ENCODE data around the gene ZFP69.

DNA sequence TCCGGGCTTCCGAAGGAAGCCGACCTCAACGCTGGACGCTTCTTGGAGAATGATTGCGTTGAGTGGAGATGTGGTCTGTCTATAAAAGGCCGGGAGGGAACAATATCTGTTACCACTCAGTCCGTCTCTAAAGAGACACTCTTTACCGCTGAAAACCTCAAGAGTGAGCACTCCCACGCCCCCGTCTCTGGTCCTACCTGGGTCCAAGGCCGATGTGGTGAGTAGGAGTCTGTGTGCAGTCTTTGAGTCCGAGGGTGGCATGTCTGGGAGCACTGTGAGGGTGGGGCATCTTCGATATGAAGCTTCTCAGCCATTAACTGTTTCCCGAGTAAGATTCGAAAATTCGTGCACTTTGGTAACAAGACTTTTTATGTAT lies 576 bp downstream of the ZFP69 start:
- TF ChIP-seq POLR2A (IDR thresholded peaks at IDR 0.05) (no peak), POLR2AphosphoS5 (IDR thresholded peaks at IDR 0.05) (no peak)
- TF ChIP-seq, protein P1, sequence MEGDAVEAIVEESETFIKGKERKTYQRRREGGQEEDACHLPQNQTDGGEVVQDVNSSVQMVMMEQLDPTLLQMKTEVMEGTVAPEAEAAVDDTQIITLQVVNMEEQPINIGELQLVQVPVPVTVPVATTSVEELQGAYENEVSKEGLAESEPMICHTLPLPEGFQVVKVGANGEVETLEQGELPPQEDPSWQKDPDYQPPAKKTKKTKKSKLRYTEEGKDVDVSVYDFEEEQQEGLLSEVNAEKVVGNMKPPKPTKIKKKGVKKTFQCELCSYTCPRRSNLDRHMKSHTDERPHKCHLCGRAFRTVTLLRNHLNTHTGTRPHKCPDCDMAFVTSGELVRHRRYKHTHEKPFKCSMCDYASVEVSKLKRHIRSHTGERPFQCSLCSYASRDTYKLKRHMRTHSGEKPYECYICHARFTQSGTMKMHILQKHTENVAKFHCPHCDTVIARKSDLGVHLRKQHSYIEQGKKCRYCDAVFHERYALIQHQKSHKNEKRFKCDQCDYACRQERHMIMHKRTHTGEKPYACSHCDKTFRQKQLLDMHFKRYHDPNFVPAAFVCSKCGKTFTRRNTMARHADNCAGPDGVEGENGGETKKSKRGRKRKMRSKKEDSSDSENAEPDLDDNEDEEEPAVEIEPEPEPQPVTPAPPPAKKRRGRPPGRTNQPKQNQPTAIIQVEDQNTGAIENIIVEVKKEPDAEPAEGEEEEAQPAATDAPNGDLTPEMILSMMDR (IDR thresholded peaks at IDR 0.05 in 8 of 11, conservative IDR thresholded peaks at IDR 0.05 in 3 of 11), result no peak

Measured in spleen (tissue), 7 donors.